ENCODE results near the gene OR56B1. TPM values are rescaled to one million over a fixed set of nuclear protein-coding genes. Genes with fewer than 3 reads are reported as not detected.

Gene OR56B1
- total RNA-seq, 2 experiments from 2014 or later, result not detected

DNA sequence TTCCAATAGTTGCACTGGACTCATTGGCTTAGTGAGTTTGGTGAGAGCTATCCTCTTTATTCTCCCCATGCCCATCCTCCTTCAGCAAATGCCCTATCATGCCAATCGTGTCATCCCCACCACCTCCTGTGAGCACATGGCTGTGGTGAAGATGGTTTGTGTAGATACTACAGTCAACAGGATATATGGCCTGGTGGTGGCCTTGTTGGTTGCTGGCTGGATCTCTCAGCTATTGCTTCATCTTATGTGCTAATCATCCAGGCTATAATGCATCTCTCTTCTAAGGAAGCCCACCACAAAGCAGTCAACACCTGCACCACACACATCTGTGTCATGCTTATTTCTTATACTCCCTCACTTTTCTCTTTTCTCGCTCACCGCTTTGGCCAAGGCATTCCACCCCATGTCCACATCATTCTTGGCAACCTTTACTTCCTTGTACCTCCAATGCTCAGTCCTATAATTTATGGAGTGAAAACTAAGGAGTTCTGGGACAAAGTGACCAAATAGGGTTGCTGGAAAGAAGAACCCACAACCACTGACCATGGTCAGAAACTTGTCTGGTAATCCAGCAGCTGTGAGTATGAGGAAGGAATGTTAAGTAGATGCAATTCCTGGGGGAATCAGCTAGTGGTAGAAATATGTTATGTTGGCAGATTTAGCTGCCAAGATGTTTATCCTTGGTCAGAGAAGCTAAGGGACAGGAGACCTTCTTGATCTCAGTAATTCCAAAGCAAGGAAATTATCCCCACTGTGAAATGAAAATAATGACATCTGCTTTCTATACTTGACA lies 16.3 kb upstream of the OR56B1 start:
- ChIA-PET CTCF (no interaction called here), POLR2A (no interaction called here)

DNA sequence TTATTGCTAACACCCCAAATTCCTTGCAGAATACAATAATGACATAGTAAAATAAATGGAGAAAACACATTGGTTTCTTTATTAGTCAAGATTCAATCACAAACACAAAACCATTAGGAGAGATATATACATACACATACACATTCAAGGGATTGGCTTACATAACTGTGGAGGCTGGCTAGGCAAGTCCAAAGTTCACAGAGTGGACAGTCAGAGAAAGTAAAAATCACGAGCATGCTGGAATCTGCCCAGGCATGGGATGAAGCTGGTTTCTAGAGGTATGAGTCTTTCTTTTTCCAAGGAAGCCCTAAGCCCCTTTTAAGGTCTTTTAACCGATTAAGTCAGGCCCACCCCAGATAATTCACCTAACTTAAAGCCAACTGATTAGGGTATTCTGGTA lies 13.6 kb upstream of the OR56B1 start:
- CTCF ChIA-PET, result no interaction called here
- POLR2A ChIA-PET, result no interaction called here

DNA sequence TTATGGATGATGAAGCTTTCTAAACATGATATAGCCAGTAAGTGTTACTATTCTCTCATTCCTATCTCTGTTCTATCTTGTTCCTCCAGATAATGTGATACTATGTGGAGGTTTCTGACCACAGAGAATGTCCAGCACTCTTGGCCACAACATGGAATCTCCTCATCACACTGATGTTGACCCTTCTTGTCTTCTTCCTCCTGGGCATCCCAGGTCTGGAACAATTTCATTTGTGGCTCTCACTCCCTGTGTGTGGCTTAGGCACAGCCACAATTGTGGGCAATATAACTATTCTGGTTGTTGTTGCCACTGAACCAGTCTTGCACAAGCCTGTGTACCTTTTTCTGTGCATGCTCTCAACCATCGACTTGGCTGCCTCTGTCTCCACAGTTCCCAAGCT lies 9.9 kb upstream of the OR56B1 start:
- ChIA-PET POLR2A (no interaction called here), CTCF (interaction anchor here (1.2 kb wide), 1 partner anchor 14 kb away, joined by 3 read pairs; no protein-coding TSS in a partner anchor)

DNA sequence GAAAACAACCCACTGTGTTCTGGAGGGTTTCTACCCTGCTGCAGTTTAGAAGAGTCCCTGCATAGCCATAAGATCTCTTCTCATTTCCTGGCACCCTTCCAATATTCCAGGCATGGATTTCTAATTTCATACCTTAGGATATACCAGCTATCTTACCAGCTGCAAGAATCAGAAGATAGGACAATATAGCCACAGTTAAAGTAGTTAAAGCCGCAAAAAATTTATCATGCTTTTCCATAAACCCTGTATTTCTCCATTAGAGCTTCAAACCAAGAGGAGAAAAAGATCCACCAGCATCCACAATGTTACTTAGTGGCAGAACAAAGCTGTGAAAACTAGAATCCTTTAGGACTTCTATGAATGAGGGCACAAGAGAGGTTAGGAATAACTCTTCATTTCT lies 8.6 kb upstream of the OR56B1 start:
- ChIA-PET CTCF (no interaction called here), POLR2A (no interaction called here)

DNA sequence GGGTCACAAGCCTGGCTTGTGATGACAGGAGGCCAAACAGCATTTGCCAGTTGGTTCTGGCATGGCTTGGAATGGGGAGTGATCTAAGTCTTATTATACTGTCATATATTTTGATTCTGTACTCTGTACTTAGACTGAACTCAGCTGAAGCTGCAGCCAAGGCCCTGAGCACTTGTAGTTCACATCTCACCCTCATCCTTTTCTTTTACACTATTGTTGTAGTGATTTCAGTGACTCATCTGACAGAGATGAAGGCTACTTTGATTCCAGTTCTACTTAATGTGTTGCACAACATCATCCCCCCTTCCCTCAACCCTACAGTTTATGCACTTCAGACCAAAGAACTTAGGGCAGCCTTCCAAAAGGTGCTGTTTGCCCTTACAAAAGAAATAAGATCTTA lies 843 bp downstream of the OR56B1 start:
- ChIA-PET POLR2A (no interaction called here), CTCF (no interaction called here)

DNA sequence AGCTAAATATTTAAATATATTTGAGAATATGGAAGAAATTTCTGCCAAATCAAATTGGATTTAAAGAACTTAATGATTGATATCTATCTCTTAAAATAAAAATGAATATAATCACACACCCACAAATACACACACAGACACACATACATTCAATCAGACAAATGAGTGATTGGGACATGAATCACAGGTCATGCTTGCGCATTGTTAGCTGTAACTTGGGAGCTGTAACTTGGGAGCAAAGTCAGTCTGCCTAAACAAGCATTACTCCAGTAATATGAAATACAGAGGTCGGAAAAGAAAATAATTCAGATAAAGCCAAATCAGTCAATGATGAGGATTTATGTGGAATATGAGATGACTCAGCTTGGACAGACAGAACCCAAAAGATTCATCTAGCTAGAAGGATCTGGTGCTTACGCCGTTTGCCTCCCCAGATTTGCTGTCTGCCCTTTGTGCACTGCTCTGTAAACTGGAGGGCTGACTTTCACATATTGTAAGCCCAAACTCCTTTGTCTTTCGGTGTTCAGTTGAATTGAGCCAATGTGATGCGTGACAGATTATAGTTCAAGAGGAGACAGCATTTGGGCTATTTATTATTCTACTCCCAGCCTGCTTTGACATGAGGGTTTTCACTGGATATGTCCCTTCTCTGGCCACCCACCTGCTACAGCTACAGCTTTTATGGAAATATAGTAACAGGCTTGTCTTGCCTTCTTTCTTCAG lies 1.6 kb downstream of the OR56B1 start:
- ChIA-PET POLR2A (no interaction called here), CTCF (no interaction called here)

DNA sequence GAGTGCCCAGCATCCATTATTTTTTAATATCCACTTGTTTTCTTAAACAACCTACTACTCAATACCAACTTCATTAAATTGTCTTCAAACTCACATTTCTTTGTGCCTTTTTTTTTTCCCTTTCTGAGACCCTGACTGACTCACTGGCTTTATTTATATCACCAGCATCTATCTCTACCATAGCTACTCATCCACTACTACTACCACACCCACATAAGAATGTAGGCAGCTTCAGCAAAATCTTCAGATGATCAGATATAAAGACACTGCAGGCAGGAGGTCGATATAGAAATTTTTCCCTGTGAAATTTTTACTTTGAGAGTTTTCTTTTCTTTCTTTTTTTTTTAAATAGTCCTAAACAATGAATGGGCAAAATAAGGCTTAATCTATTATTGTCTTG lies 2.2 kb downstream of the OR56B1 start:
- ChIA-PET CTCF (no interaction called here), POLR2A (no interaction called here)

DNA sequence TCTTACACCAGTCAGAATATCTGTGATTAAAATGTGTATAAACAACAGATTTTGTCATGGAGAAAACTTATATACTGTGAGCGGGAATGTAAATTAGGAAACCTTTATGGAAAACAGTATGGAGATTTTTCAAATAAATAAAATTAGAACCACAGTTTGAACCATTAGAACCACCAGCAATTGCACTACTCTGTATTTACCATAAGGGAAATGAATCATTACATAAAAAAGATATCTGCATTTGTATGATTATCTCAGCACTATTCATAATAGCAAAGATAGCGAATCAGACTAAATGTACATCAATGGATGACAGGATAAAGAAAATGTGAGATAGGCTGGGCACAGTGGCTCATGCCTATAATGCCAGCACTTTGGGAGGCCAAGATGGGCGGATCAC lies 10.4 kb downstream of the OR56B1 start:
- POLR2A ChIA-PET, result no interaction called here
- CTCF ChIA-PET, result no interaction called here

DNA sequence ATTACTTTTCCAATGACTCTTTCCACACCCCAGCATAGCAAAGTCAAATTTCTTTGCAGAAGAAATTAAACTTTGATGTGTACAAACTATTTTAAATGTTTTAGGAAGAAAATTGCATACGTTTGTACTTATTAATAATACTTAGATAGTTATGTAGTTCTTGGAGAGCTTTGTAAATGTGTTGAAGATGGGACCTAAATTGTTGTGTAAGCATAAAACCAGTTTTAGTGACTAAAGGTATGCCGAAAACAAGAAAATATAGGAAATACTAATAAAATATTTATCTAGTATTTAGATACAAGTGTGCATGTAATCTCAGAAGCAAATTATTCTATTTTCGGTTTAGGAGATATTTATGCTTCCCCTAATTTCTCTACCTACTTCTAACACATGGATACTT lies 13.6 kb downstream of the OR56B1 start:
- ChIA-PET POLR2A (no interaction called here), CTCF (no interaction called here)

DNA sequence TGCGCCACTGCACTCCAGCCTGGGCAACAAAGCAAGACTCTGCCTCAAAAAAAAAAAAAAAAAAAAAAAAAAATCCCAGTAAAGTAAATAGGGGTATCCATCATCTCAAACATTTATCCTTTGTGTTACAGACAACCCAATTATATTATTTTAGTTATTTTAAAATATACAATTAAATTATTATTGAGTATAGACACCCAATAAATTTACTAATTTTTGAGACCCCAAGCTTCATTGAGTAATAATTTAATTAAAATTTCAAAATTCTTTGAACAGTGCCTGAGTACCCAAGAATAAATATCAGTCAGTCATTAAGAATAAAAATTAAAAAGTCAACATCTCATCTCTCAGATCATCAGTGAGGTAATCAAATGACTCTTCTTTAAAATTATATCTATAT lies 17.7 kb downstream of the OR56B1 start, which contains the start of gene OR52N4:
TSS of gene OR52N4 (plus strand) at position 301 of the 400 bp plus-strand sequence. CDS start 498 bp downstream, outside the sequence.
- POLR2A ChIA-PET, result interaction anchor here (0.7 kb wide), 1 partner anchor 636 kb away, joined by 4 read pairs; no protein-coding TSS in a partner anchor
- CTCF ChIA-PET, result interaction anchor here (0.7 kb wide), 1 partner anchor 12 kb away, joined by 4 read pairs; no protein-coding TSS in a partner anchor

DNA sequence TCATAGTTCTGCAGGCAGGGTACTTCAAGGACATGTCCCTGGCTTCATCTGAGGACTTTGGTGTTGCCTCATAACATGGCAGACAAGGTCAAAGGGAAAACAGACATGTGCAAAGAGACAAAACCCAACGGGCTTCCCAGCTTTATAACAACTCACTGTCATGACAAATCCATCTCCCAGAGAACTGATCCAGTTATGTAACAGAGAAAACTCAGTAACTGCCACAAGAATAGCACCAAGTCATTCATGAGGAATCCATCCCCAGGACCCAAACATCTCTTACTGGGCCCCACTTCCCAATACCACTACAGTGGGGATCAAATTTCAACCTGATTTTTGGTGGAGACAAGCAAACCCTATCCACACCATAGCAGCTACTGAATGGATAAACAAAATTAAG lies 30.8 kb downstream of the OR56B1 start:
- ChIA-PET CTCF (no interaction called here), POLR2A (no interaction called here)

DNA sequence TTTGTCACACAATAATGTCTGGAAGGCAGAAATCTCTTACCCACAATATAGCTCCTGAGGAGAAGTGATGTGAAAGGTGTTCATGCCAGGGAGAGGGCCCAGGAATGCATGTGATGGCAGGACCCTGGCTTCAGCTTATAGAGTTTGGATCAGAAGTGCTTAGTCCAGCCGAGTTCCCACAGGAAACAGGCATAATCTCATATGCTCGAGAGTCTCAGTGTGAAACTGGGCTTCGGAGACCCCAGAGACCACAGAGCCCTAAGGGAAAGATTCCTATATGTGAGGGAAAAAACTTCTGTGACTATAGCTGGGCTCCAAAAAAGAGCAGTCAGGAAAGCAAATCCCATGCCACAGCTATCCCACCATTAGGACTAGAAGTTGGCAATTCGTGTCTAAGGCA lies 47.0 kb downstream of the OR56B1 start, which contains the start of gene OR52N5:
TSS of gene OR52N5 (minus strand) at position 101 of the 400 bp plus-strand sequence. CDS start 4,721 bp downstream, outside the sequence.
- CTCF ChIA-PET, result no interaction called here
- POLR2A ChIA-PET, result no interaction called here

Other genes starting within 250 kb of the OR56B1 start
- gene OR52D1, start 247.8 kb upstream of the OR56B1 start, total RNA-seq, result not detected
- not detected for gene UBQLN3, start 226.5 kb upstream of the OR56B1 start, total RNA-seq
- gene UBQLNL, start 219.7 kb upstream of the OR56B1 start, total RNA-seq, result under 1 TPM in 1 of 2 experiments, not detected in 1; 0.10 TPM
- gene OR52H1, start 187.9 kb upstream of the OR56B1 start, total RNA-seq, result not detected
- not detected for gene OR52B6, start 155.6 kb upstream of the OR56B1 start, total RNA-seq
- under 1 TPM; 0.23 to 0.44 TPM for gene TRIM6, start 139.8 kb upstream of the OR56B1 start, total RNA-seq
- gene TRIM34, start 111.4 kb upstream of the OR56B1 start, total RNA-seq, result 1 to 10 TPM; 3.6 to 4.8 TPM
- gene TRIM5, start 51.4 kb upstream of the OR56B1 start, total RNA-seq, result 1 to 10 TPM; 5.6 to 6.1 TPM
- gene TRIM22, start 46.7 kb upstream of the OR56B1 start, total RNA-seq, result 10 to 100 TPM; 67.9 to 68.5 TPM
- under 1 TPM in 1 of 2 experiments, not detected in 1; 0.21 TPM for gene OR52N4, start 17.8 kb downstream of the OR56B1 start, total RNA-seq
- not detected for gene OR52N5, start 46.9 kb downstream of the OR56B1 start, total RNA-seq
- not detected for gene OR52N1, start 54.8 kb downstream of the OR56B1 start, total RNA-seq
- gene OR52N2, start 72.5 kb downstream of the OR56B1 start, total RNA-seq, result not detected
- not detected for gene OR52E6, start 105.4 kb downstream of the OR56B1 start, total RNA-seq
- not detected for gene OR52E8, start 121.2 kb downstream of the OR56B1 start, total RNA-seq
- gene OR52E4, start 144.2 kb downstream of the OR56B1 start, total RNA-seq, result not detected
- gene OR52E5, start 156.8 kb downstream of the OR56B1 start, total RNA-seq, result not detected
- not detected for gene OR56A3, start 205.8 kb downstream of the OR56B1 start, total RNA-seq
- gene OR56A5, start 232.0 kb downstream of the OR56B1 start, total RNA-seq, result not detected

Data from activated CD8-positive, alpha-beta memory T cell treated with anti-CD3 and anti-CD28 coated beads for 36 hours (primary cell).